ENCODE results near the gene ZNF778.

GRCh38 chr16:89184933-89185794 is 32.3 kb upstream of the ZNF778 start:
- TF ChIP-seq NRL (CRISPR knock-in tag; IDR thresholded peaks at IDR 0.05; ENCODE audit: borderline replicate concordance) = 0 out of 2 replicates have a peak, but pooled peaks have one; percentile 14
- TF ChIP-seq RCOR2 (CRISPR knock-in tag; IDR thresholded peaks at IDR 0.05) = no peak
- TF ChIP-seq MATR3 (CRISPR knock-in tag; IDR thresholded peaks at IDR 0.05) = no peak

All from HepG2 (cell line).